Body of pancreas (tissue), 4 donors: ENCODE results near the gene FOXP1.

Source experiments
- POLR2A ChIP-seq, 3 donors: fragments of 450-650 bp; IDR thresholded peaks; one replicate each; pipeline ENCODE4 v1.6.1; 2016; ENCODE audit warnings: antibody characterized with exemption in 3 of 3, mild to moderate bottlenecking in 2 of 3
- TF ChIP-seq, protein P1 (sequence below), 7 experiments: fragments of 450-650 bp in 4 of 7; fragments of 200-600 bp in 3 of 7; sonication (generic) in 3 of 7; IDR thresholded peaks; one replicate each; pipeline ENCODE4 v1.5.1; 2016 to 2019; ENCODE audit warnings: antibody characterized with exemption in 7 of 7

DNA sequence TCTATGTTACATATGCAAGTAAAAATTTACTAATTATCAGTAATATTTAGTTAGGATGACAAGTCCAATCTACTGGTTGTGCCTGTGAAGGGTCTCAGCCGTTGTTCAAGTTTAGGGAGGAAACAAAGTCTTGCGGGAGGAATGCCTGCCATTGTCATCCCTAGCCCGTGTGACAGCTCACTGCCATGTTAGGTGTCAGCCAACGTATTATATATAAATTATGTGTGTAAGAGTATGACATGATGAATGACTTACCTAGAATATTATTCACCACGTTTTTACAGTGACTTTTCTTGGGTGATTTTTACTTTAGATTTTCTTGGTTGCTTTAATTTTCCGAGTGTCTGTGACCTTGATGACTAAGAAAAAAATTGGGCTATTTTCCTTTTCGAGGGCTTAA, 656.7 kb downstream of the FOXP1 start:
- TF ChIP-seq, protein P1, sequence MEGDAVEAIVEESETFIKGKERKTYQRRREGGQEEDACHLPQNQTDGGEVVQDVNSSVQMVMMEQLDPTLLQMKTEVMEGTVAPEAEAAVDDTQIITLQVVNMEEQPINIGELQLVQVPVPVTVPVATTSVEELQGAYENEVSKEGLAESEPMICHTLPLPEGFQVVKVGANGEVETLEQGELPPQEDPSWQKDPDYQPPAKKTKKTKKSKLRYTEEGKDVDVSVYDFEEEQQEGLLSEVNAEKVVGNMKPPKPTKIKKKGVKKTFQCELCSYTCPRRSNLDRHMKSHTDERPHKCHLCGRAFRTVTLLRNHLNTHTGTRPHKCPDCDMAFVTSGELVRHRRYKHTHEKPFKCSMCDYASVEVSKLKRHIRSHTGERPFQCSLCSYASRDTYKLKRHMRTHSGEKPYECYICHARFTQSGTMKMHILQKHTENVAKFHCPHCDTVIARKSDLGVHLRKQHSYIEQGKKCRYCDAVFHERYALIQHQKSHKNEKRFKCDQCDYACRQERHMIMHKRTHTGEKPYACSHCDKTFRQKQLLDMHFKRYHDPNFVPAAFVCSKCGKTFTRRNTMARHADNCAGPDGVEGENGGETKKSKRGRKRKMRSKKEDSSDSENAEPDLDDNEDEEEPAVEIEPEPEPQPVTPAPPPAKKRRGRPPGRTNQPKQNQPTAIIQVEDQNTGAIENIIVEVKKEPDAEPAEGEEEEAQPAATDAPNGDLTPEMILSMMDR (IDR thresholded peaks at IDR 0.05), result no peak
- TF ChIP-seq POLR2A (IDR thresholded peaks at IDR 0.05), result no peak
